ENCODE results near the gene FOXC1.

Gene FOXC1

DNA sequence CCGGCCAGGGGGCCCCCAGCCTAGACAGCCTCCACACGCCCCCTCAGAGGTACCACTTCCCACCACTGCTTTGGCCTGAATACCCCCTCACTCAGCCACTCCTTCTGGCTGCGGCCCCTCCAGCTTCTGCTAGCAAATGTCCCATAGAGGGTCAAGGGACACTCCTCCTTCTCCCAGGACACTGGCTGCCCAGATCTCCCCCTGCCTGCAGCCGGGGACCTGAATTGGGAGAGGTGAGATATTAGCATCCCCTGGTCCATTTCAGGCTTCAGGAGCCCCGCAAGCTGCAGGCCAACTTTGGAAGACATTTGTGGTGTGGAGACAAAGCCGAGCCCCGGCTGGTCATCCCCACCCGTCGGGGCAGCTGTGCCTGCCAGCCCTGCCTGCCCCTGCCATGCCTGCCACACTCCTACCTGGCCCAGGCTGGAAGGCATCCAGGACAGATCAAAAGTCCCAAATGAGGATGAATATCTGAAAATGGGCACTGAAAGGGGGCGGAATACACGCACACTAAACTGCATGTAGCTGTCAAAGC, 32.5 kb upstream of the FOXC1 start:
- no peak for TF ChIP-seq CTCF (IDR thresholded peaks at IDR 0.05; ENCODE audit: low read depth, low read length, missing control alignments)
- no peak overlapping the region for H3K4me3 ChIP-seq (ENCODE audit: low read depth, low read length)
- no peak for DNase-seq (ENCODE audit: low read depth)

DNA sequence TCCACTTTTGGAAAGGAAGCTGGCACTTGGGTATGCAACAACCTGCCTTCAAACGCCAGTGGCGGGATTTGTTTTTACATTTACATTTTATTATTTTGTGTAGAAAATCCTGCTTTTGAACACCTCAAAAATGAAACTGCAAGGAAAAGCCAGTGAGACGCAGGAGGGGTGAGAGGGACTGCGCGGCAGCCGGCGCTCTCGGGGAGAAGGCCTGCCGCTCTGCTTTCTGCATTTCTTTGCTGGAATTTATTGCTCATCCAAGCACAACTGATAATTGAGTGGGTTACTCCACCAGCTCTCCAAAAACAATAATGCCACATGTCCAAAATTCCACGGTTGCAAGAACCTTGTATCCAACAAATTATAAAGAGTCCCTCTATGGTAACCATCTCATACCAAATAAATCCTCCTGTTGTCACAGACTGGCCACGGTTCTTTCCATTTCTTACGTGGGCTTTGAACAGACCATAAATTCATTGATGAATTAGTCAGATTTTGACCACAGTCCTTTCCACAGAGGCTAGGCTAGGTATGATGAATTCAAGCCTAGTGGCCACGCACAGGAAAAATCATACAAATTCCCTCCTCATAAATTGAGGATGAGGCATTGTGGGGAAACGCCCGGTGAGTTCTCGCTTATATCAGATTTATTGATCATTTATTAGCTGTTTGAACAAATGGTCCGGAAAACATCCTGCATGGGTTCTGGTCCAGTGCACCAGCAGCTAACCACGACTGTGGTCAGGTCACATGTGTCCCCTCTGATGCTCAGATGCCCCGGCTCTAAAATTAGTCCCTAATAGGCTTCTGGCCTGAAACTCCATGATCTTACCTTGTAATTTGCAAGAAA, 31.6 kb upstream of the FOXC1 start:
- DNase-seq (ENCODE audit: low read depth): no peak
- H3K4me3 ChIP-seq (ENCODE audit: low read depth, low read length): no peak overlapping the region
- no peak for TF ChIP-seq CTCF (IDR thresholded peaks at IDR 0.05; ENCODE audit: low read depth, low read length, missing control alignments)

DNA sequence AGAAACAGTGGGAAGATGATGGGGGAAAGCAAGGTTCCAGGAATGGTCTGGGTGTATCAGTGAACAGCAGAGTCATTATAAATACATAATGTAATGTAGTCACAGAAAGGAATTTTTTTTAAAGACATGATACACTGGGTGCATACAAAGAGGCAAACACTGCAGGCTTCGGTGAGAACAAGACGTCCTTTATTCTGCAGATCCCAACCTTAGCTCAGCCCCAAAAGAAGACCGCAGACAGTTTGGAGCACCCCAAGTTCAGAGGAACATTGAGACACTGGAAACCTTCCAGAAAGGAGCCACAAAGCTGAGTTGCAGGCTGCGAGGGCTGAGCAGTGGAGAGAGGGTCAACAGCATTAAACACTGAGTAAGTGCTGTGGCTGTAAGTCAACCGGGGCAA, 30.6 kb upstream of the FOXC1 start:
- DNase-seq (ENCODE audit: low read depth): no peak
- no peak overlapping the region for H3K4me3 ChIP-seq (ENCODE audit: low read depth, low read length)
- TF ChIP-seq CTCF (IDR thresholded peaks at IDR 0.05; ENCODE audit: low read depth, low read length, missing control alignments): no peak

DNA sequence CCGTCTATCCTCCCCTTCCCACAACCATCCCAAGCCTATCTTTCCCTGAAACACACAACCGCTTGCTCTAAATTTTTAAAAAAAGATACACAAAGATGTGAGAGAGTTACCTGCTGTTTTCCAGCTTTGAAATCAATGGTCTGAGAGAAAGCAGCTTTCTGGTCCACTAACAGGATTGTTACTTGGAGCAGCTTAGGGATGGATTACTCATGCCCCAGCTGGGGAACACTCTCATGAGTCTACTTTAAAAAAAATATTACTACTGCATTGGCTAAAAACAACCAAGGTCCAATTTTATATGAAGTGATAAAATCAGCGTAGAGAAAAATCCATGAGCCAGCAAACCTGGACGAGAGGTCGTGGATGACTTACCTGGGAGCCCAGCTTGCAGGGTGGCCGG, 29.6 kb upstream of the FOXC1 start:
- TF ChIP-seq CTCF (IDR thresholded peaks at IDR 0.05; ENCODE audit: low read depth, low read length, missing control alignments): no peak
- DNase-seq (ENCODE audit: low read depth): no peak
- H3K4me3 ChIP-seq (ENCODE audit: low read depth, low read length): no peak overlapping the region

DNA sequence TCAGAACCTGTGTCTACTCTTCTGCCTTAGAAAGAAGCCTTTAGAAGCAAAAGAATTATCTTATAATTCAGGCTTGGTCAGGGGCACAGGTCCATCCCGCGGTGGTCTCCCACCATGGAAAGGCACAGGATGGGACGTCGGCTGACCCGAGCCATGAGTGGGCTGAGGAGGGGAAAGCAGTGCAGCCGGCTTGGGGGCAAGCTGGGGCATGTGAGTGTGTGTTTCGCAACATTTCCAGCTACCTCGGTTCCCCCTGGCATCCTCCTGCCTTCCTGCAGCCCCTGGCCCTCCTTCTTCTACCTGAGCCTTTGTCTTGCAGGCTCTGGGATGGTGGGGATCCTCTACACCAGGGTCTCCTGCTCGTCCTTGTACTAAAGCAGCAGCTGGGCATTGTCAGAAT, 29.1 kb upstream of the FOXC1 start:
- TF ChIP-seq CTCF (IDR thresholded peaks at IDR 0.05; ENCODE audit: low read depth, low read length, missing control alignments): no peak
- no peak overlapping the region for H3K4me3 ChIP-seq (ENCODE audit: low read depth, low read length)
- DNase-seq (ENCODE audit: low read depth): no peak

DNA sequence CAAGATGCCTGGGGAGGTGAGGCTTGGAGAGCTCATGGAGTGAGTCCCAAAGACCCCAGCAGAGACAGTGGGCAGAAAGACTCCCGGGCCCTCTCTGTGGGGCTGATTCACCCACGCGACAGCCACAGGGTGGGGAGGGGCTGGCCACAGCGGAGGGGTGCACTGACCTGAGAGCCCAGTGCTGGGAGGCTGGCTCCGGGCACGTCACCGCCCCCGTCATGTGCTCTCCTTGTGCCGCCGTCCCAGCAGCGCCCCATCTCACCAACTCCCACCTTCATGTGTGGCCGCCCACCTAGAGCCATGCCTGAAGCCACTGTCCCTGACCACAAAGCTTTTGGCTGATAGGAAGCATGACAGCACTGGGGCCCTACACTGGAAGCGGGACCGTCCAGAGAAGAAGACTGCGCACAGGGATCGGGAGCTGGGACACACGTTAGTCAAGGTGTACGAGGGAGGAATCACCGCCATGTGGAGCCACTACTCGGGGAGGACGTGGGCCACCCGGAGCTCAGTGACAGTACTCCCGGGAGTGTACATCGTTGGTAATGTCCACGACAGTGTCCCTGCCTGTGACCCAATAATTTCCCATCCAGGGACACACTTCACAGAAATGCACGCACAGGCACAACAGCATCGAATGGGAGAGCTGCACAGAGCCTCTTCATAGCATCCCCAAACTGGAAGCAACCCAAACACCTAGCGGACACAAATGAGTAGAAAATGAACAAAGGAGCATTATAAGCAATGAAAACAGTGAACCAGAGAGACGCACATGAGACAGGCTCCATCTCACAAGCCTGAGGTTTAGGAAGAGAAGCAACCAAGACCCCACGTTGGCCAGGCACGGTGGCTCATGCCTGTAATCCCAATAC, 28.4 kb upstream of the FOXC1 start:
- TF ChIP-seq CTCF (IDR thresholded peaks at IDR 0.05; ENCODE audit: low read depth, low read length, missing control alignments): no peak
- DNase-seq (ENCODE audit: low read depth): no peak
- no peak overlapping the region for H3K4me3 ChIP-seq (ENCODE audit: low read depth, low read length)

Data from GM12864 (cell line).